HepG2 (cell line): ENCODE results near the gene MRS2. TPM values are rescaled to one million over a fixed set of nuclear protein-coding genes. Genes with fewer than 3 reads are reported as not detected.
A peak's percentile ranks its signal among the peaks of the same experiment; 100 is the strongest.

Experiments used
- ARNT ChIP-seq: fragments of 450-650 bp; IDR thresholded peaks from 2 replicates; pipeline ENCODE4 v1.6.1; 2017
- CEBPG ChIP-seq: IDR thresholded peaks from 2 replicates; pipeline ENCODE4 v1.6.1; 2016
- MBNL3 ChIP-seq: fragments of 250-450 bp; sonication (Bioruptor Pico); conservative IDR thresholded peaks from 2 replicates; pipeline ENCODE4 v1.8.0; 2022; ENCODE audit warnings: mild to moderate bottlenecking, inconsistent platforms
- MED8 ChIP-seq: sonication (generic); formaldehyde crosslinking; IDR thresholded peaks from 2 replicates; pipeline ENCODE4 v1.8.1; 2023; ENCODE audit warnings: mild to moderate bottlenecking, missing genetic modification reagents; ENCODE audit not compliant: insufficient replicate concordance
- NFYB ChIP-seq: sonication (generic); formaldehyde crosslinking; IDR thresholded peaks from 2 replicates; pipeline ENCODE4 v1.4.0; 2020; ENCODE audit warnings: missing genetic modification reagents
- NRL ChIP-seq: sonication (generic); formaldehyde crosslinking; IDR thresholded peaks from 2 replicates; pipeline ENCODE4 v1.5.0; 2020; ENCODE audit warnings: missing genetic modification reagents, mild to moderate bottlenecking, moderate library complexity, borderline replicate concordance
- PHB2 ChIP-seq: fragments of 450-650 bp; IDR thresholded peaks from 2 replicates; pipeline ENCODE4 v1.6.1; 2018; ENCODE audit not compliant: partially characterized antibody
- PRMT3 ChIP-seq: sonication (generic); formaldehyde crosslinking; IDR thresholded peaks from 2 replicates; pipeline ENCODE4 v1.8.1; 2022; ENCODE audit warnings: low read depth, mild to moderate bottlenecking, moderate library complexity, missing genetic modification reagents, borderline replicate concordance
- ZNF549 ChIP-seq: sonication (generic); formaldehyde crosslinking; IDR thresholded peaks from 2 replicates; pipeline ENCODE4 v1.5.0; 2020; ENCODE audit warnings: missing genetic modification reagents
- ZNF670 ChIP-seq: sonication (generic); formaldehyde crosslinking; IDR thresholded peaks from 2 replicates; pipeline ENCODE4 v1.8.0; 2022; ENCODE audit warnings: mild to moderate bottlenecking, missing genetic modification reagents, borderline replicate concordance
- polyA plus RNA-seq, 8 experiments: library from polyadenylated mRNA; depleted of rRNA in 3 of 8; stranded (reverse) in 7 of 8; unstranded in 1 of 8; fragments of >200 nt; fragmentation: Illumina TruSeq in 4 of 8; extraction: Trizol in 4 of 8; gene quantifications; 2 replicates each; pipeline versions ENCODE4 v1.2.1 to v1.2.3, GENCODE V29; 2011 to 2016; ENCODE audit warnings: low read depth in 4 of 8, missing spikeins in 1 of 8, mixed read lengths in 1 of 8; ENCODE audit not compliant: insufficient read depth in 1 of 8
- total RNA-seq, 5 experiments: library from RNA; depleted of rRNA; stranded (reverse); fragments of >200 nt; fragmentation: Illumina TruSeq; extraction: Trizol; gene quantifications; 2 replicates each; pipeline ENCODE4 v1.2.3, GENCODE V29; 2016; ENCODE audit warnings: low read depth in 1 of 5
- TF ChIP-seq, protein P1 (sequence below): sonication (generic); formaldehyde crosslinking; IDR thresholded peaks from 2 replicates; pipeline ENCODE4 v1.4.0; 2020; ENCODE audit warnings: missing genetic modification reagents, mild to moderate bottlenecking, borderline replicate concordance
- TF ChIP-seq, protein P2 (sequence below): sonication (generic); formaldehyde crosslinking; IDR thresholded peaks from 2 replicates; pipeline ENCODE4 v1.4.0; 2020; ENCODE audit warnings: missing genetic modification reagents
- TF ChIP-seq, protein P3 (sequence below): sonication (generic); formaldehyde crosslinking; IDR thresholded peaks from 2 replicates; pipeline ENCODE4 v1.4.0; 2020; ENCODE audit warnings: missing genetic modification reagents, low read depth, mild to moderate bottlenecking, borderline replicate concordance
- TF ChIP-seq, protein P4 (sequence below): sonication (generic); formaldehyde crosslinking; IDR thresholded peaks from 2 replicates; pipeline ENCODE4 v1.5.0; 2020; ENCODE audit warnings: missing genetic modification reagents, mild to moderate bottlenecking, borderline replicate concordance

Gene MRS2
- total and polyA plus RNA-seq, 2 of the 13 experiments (the other 11 are each of a cell fraction or from before 2014, with no cell fraction given) = 31.1 to 83.8 TPM

DNA sequence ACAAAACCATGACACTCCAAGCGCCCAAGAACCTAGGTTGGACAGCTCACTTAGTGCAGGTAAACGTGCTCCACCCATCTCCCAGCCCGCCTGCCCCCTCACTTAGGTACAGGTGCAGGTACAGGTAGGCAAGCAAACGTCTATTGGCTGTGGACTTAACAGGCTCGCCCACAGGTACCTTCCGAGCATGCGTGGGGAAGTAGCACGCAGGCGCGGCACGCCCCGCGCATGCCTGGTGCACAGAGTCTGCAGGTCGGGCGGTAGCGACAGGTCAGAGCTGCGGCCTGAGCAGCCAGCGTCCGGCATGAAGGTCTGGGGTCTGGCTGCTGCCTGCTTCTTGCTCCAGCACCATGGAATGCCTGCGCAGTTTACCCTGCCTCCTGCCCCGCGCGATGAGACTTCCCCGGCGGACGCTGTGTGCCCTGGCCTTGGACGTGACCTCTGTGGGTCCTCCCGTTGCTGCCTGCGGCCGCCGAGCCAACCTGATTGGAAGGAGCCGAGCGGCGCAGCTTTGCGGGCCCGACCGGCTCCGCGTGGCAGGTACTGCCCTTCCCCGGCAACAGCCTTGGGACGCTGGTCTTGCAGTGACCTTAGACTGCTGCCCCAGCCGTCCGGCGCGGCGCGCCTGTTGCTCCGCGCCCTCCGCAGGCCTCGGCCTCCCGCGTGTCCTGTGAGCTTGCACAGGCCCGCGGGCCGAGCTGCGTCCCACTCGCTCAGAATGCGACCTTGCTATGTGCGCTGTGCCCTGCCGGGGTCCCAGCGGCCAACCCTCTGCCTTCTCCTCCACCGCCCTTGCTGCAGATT, at the start of gene MRS2 (continued):
- TF ChIP-seq, protein P1, sequence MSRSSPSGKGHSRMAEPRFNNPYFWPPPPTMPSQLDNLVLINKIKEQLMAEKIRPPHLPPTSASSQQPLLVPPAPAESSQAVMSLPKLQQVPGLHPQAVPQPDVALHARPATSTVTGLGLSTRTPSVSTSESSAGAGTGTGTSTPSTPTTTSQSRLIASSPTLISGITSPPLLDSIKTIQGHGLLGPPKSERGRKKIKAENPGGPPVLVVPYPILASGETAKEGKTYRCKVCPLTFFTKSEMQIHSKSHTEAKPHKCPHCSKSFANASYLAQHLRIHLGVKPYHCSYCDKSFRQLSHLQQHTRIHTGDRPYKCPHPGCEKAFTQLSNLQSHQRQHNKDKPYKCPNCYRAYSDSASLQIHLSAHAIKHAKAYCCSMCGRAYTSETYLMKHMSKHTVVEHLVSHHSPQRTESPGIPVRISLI (CRISPR knock-in tag) = peak; percentile 84
- peak; percentile 96 for TF ChIP-seq NRL (CRISPR knock-in tag)
- TF ChIP-seq, protein P2, sequence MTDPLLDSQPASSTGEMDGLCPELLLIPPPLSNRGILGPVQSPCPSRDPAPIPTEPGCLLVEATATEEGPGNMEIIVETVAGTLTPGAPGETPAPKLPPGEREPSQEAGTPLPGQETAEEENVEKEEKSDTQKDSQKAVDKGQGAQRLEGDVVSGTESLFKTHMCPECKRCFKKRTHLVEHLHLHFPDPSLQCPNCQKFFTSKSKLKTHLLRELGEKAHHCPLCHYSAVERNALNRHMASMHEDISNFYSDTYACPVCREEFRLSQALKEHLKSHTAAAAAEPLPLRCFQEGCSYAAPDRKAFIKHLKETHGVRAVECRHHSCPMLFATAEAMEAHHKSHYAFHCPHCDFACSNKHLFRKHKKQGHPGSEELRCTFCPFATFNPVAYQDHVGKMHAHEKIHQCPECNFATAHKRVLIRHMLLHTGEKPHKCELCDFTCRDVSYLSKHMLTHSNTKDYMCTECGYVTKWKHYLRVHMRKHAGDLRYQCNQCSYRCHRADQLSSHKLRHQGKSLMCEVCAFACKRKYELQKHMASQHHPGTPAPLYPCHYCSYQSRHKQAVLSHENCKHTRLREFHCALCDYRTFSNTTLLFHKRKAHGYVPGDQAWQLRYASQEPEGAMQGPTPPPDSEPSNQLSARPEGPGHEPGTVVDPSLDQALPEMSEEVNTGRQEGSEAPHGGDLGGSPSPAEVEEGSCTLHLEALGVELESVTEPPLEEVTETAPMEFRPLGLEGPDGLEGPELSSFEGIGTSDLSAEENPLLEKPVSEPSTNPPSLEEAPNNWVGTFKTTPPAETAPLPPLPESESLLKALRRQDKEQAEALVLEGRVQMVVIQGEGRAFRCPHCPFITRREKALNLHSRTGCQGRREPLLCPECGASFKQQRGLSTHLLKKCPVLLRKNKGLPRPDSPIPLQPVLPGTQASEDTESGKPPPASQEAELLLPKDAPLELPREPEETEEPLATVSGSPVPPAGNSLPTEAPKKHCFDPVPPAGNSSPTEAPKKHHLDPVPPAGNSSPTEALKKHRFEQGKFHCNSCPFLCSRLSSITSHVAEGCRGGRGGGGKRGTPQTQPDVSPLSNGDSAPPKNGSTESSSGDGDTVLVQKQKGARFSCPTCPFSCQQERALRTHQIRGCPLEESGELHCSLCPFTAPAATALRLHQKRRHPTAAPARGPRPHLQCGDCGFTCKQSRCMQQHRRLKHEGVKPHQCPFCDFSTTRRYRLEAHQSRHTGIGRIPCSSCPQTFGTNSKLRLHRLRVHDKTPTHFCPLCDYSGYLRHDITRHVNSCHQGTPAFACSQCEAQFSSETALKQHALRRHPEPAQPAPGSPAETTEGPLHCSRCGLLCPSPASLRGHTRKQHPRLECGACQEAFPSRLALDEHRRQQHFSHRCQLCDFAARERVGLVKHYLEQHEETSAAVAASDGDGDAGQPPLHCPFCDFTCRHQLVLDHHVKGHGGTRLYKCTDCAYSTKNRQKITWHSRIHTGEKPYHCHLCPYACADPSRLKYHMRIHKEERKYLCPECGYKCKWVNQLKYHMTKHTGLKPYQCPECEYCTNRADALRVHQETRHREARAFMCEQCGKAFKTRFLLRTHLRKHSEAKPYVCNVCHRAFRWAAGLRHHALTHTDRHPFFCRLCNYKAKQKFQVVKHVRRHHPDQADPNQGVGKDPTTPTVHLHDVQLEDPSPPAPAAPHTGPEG (CRISPR knock-in tag) = peak; percentile 99
- no peak; the same call in 1 of the 2 replicates for TF ChIP-seq ZNF670 (CRISPR knock-in tag)
- peak; percentile 87 for TF ChIP-seq MED8 (CRISPR knock-in tag)
- no peak for TF ChIP-seq PHB2
- TF ChIP-seq NFYB = peak; percentile 72
- TF ChIP-seq, protein P3, sequence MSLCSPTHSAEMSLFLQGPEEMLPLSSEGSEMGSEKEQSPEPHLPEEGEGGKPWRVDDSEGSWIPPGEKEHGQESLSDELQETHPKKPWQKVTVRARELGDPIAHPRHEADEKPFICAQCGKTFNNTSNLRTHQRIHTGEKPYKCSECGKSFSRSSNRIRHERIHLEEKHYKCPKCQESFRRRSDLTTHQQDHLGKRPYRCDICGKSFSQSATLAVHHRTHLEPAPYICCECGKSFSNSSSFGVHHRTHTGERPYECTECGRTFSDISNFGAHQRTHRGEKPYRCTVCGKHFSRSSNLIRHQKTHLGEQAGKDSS (CRISPR knock-in tag) = peak; percentile 97; the same call in 1 of the 2 replicates
- TF ChIP-seq MBNL3 (CRISPR knock-in tag) = no peak
- TF ChIP-seq PRMT3 (CRISPR knock-in tag) = no peak
- no peak for TF ChIP-seq ARNT
- TF ChIP-seq, protein P4, sequence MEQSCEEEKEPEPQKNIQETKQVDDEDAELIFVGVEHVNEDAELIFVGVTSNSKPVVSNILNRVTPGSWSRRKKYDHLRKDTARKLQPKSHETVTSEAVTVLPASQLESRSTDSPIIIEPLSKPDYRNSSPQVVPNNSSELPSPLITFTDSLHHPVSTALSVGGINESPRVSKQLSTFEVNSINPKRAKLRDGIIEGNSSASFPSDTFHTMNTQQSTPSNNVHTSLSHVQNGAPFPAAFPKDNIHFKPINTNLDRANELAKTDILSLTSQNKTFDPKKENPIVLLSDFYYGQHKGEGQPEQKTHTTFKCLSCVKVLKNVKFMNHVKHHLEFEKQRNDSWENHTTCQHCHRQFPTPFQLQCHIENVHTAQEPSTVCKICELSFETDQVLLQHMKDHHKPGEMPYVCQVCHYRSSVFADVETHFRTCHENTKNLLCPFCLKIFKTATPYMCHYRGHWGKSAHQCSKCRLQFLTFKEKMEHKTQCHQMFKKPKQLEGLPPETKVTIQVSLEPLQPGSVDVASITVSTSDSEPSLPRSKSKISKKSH = peak; percentile 98
- no peak for TF ChIP-seq CEBPG (CRISPR knock-in tag)
- 0 out of 2 replicates have a peak, but pooled peaks have one; percentile 53 for TF ChIP-seq ZNF549
